ENCODE data around the gene TAF4B.
"Not testable (repeated sequence)": the region's sequence is repeated elsewhere in the genome, so short reads cannot be mapped to it uniquely, and the experiment has no call there.

The TAF4B gene, protein sequence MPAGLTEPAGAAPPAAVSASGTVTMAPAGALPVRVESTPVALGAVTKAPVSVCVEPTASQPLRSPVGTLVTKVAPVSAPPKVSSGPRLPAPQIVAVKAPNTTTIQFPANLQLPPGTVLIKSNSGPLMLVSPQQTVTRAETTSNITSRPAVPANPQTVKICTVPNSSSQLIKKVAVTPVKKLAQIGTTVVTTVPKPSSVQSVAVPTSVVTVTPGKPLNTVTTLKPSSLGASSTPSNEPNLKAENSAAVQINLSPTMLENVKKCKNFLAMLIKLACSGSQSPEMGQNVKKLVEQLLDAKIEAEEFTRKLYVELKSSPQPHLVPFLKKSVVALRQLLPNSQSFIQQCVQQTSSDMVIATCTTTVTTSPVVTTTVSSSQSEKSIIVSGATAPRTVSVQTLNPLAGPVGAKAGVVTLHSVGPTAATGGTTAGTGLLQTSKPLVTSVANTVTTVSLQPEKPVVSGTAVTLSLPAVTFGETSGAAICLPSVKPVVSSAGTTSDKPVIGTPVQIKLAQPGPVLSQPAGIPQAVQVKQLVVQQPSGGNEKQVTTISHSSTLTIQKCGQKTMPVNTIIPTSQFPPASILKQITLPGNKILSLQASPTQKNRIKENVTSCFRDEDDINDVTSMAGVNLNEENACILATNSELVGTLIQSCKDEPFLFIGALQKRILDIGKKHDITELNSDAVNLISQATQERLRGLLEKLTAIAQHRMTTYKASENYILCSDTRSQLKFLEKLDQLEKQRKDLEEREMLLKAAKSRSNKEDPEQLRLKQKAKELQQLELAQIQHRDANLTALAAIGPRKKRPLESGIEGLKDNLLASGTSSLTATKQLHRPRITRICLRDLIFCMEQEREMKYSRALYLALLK

DNA sequence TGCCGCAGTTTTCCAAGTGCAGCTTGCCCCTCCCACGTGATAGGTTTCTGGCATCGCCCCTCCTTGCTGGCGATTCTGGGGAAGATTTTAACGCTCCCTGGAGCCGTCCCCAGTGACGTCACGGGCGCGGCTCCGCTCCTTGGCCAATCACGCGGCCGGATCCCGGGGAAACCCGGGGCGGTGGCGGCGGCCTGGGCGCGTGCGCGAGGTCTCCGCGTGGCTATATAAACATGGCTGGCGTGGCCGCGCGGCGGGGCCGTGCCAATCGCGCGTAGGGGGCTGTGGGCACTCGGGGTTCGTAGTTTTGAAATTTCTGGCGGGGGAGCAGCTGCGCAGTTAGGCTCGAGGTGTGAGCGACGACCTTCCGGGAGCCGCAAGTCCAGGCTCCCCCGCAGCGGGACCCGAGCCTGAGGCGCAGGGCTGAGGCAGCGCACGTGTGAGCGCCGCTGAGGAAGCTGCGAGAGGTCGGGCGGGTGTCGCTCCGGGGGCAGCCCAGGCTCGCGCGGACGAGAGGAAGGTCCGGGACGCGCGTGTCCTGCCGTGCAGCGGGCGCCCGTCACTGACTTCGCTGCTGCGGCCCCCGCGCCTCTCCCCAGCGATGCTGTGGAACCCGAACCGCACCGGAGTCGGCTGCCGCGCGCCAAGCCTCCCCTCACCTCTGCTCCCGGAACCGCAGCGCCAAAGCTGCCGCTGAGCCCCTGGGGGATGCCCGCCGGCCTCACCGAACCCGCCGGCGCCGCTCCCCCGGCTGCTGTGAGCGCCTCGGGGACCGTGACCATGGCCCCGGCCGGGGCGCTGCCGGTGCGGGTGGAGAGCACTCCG lies at the start of gene TAF4B:
Gene TAF4B, plus strand, starts transcription at position 217 of the 822 bp plus-strand sequence. Its CDS starts 489 bp downstream, at position 706.
- peak; percentile 94 for DNase-seq

DNA sequence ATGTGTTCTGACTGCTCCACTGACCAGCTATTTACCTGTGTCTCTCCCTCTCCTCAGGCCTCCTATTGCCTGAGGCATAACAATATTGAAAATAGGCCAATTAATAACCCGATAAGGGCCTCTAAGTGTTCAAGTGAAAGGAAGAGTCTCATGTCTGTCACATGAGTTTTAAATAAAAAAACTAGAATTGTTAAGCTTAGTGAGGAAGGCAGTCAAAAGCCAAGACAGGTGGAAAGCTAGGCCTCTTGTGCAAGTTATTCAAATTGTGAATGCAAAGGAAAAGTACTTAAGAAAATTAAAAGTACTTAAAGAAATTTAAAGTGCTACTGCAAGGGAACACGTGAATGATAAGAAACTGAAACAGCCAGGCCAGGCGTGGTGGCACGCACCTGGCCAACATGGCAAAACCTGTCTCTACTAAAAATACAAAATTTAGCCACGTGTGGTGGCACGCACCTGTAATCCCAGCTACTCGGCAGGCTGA lies 44.9 kb upstream of the TAF4B start:
- no peak for DNase-seq

DNA sequence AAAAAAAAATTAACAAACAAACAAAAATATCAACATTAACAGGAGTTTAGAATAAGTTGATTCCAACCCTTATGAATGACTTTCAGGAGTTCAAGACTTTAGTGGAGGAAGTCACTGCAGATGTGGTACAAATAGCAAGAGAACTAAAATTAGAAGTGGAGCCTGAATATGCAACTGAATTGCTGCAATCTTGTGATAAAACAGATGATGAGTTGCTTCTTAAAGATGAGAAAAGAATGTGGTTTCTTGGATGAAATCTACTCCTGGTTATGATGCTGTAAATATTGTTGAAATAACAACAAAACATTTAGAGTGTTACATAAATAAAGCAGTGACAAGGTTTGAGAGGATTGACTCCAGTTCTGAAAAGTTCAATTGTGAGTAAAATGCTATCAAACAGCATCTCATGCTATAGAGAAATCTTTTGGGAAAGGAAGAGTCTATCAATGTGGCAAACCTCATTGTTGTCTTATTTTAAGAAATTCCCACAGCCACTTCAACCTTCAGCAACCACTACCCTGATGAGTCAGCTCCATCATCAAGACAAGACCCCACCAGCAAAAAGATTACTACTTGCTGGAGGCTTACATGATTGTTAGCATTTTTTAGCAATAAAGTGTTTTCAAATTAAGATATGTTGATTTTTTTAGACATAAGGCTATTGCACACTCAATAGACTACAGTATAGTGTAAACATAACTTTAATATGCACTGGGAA lies 42.7 kb upstream of the TAF4B start:
- no peak for DNase-seq

DNA sequence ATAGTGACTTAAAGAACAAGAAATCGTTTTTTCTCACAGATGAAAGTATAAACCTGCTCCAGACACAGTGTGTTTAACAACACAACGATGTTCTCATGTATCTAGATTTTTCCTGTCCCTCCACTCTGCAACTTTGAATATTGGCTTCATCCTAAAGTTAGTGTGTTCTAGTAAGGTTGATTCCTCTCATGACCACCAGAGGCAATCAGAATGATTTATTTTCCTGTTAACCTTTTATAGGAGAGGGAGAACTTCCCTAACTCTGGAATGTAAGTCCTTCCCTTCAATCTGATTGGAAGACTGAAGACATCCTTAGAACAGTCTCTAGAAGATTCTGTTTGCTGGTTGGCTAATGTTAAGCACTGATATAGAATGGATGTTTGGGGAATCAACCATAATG lies 41.0 kb upstream of the TAF4B start:
- DNase-seq = no peak

DNA sequence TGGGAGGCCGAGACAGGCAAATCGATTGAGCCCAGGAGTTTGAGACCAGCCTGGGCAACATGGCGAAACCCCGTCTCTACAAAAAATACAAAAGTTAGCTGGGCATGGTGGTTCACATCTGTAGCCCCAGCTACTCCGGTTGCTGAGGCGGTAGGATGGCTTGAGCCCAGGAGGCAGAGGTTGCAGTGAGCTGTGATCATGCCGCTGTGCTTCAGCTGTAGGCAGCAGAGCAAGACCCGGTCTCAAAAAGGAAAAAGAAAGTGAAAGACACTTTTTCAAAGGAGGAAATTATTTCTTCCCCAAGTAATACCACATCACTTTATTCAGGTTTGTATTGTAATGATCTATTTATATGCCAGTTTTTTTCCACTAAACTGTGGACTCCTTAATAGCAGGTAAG lies 35.7 kb upstream of the TAF4B start:
- DNase-seq = no peak

DNA sequence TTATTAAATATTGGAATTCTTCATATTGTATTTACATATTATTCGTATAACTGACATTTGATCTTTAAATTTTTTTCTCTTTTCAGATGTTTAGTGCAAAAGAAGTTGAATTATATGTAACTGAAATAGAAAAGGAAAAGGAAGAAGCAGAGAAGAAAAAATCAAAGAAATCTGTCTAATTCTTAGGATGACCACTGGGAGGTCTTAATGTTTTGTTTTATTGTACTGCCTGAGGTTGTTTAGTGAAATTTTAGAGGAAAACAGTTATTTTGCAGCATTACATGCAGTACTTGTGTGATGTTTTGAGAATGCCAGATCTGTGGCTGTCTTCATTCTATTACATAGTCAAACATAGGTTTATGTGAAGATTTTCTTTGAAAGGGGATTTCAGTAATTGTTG lies 34.0 kb upstream of the TAF4B start:
- peak; percentile 7 for DNase-seq

DNA sequence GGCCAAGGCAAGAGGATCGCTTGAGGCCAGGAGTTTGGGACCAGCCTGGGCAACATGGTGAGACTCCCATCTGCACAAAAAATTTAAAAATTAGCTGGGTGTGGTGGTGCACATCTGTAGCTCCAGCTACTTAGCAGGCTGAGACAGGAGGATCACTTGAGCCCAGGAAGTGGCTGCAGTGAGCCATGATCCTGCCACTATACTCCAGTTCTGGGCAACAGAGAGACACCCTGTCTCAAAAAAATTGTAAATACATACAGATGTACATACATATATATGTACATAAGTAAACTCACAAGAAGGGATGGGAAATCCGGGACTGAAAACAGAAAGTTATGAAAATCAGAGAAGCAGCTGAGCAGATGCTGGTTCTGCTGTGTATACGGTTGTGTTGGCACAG lies 29.6 kb upstream of the TAF4B start:
- DNase-seq = no peak

DNA sequence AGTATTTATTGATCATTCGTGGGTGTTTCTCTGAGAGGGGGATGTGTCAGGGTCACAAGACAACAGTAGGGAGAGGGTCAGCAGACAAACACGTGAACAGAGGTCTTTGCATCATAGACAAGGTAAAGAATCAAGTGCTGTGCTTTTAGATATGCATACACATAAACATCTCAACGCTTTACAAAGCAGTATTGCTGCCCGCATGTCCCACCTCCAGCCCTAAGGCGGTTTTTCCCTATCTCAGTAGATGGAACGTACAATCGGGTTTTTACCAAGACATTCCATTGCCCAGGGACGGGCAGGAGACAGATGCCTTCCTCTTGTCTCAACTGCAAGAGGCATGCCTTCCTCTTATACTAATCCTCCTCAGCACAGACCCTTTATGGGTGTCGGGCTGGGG lies 24.2 kb upstream of the TAF4B start:
- not testable (repeated sequence) for DNase-seq

DNA sequence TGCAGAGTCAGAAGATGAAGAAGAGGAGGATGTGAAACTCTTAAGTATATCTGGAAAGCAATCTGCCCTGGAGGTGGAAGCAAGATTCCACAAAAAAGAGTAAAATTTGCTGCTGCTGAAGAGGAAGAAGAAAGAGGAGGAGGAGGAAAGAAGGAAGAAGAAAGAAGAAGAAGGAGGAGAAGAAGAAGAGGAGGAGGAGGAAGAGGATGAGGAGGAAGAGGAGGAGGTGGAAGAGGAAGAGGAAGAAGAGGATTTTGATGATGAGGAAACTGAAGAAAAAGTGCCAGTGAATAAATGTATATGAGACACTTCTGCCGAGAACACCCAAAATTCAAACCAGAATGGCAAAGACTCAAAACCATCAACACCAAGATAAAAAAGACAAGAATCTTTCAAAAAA lies 20.9 kb upstream of the TAF4B start:
- no peak for DNase-seq

DNA sequence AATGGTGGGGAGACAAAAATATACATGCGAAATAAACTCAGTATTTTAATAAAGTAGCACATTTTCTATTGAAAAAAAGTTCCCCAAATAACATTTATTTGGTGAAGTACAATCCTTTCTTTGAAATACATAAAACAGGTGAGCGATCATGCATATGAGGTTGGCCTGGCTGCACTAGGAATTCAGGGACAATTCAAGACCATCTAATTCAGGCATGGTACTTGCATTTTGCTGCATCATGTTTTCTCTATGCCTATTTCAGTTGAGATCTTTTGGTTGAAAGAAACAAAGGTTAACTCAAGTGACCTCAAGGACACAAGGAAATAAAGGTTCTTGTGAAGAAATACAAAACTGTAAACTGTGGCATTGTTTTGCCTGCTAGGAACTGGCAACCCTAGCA lies 19.8 kb upstream of the TAF4B start:
- DNase-seq = no peak

DNA sequence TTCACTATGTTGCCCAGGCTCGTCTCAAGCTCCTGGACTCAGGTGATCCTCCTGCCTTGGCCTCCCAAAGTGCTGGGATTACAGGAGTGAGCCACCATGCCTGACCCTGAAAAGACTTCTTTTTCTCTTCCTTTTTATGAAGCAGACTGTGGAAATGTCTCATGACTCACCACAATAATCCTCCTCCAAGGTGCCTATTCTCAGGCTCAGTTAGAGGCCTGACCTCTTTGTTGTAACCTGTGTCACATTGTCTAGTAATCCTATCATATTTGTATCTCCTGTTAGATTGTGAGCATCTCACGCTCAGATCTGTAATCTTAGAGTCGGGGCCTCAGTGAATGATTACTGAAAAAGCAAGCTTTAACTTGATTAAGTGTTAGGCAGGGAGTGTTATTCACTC lies 18.3 kb upstream of the TAF4B start:
- DNase-seq = no peak

DNA sequence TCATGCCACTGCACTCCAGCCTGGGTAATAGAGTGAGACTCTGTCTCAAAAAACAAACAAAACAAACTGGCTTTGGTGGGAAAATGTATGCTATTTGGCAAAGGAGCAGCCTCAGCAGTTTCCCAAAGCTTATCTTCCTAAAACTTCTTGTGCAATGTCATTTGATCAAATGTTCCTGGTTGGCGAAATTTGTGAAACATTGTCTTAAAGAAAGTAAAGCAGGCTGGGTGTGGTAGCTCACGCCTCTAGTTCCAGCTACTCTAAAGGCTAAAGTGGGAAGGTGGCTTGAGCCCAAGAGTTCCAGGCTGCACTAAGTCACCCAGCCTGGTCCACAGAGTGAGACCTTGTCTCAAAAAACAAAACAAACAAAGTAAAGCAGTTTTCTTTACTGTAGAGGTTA lies 17.3 kb upstream of the TAF4B start:
- peak; percentile 51 for DNase-seq

DNA sequence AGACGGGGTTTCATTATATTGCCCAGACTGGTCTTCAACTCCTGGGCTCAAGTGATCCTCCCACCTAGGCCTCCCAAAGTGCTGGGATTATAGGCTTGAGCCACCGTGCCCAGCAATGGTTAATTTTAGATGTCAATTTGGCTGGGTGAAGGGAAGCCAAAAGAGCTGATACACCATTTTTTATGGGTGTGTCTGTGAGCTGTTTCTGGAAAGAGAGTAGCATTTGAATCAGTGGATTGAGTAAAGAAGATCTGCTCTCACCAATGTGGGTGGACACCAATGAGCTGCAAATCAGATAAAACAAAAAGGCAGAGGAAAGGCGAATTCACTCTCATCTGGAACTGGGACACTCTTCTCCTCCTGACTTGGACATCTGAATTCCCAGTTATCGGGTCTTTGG lies 16.1 kb upstream of the TAF4B start:
- no peak for DNase-seq

DNA sequence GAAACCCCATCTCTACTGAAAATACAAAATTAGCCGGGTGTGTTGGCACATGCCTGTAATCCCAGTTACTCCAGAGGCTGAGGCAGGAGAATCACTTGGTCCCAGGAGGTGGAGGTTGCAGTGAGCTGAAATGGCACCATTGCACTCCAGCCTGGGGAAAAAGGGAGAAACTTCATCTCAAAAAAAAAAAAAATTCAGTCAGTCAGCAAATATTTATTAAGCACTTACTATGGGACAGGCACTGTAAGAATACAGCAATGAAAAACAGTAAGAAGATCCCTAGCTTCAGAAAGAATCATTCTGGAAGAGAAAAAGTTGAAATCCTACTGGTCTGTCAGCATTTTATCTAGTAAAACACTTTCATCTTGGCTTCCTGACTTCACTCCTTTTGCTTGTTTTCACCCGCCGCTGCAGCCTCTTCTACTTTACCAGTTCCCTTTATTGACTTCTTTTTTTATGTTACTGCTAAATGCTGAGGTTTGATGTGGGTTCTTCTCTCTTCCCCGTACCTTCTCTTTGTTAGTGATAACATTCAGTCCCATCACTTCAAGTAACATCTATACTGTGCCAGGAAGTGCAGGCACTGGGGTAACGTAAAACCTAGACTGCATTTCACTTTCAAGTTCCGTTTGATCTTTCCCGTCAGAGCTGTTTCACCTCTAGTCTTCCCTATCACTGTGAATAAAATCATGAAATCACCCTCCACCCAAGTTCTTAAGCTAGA lies 10.8 kb upstream of the TAF4B start:
- DNase-seq = no peak

DNA sequence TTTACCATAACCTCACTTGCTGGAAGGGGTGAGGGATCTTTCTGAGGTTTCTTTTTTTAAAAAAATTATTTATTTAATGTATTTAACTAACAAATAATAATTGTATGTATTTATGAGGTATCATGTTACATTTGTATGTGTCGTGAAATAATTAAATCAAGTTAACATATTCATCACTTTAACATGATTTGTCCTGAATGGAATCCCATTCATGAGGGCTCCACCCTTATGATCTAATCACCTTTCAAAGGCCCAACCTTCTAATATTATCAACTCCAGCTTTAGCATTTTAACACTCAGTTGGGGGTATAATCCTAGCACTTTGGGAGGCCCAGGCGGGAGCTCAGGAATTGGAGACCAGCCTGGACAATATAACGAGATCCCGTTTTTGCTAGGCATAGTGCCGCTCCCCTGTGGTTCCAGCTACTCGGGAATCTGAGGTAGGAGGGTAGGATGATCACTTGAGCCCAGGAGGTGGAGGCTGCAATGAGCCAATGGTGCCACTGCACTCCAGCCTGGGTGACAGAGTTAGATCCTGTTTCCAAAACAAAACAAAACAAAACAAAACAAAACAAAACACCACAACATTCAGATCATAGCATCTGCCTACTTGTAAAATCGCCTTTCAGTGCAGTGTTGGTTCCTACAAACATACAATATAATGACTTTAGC lies 1.1 kb upstream of the TAF4B start:
- no peak for DNase-seq

DNA sequence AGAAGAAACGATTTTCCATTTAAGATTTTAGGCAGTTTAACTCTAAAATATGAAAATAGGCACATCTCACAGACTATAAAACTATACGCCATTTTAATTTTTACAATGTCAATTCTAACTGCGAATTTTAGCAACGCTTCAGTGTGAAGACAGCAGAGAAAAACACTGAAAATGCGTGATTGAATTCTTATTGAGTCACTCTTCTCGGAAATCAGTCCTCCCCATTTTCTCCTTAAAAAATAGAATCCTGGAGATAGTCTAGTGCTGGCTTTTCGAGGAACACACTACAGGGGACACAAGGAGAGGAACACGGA lies 373 bp upstream of the TAF4B start:
- no peak for DNase-seq

DNA sequence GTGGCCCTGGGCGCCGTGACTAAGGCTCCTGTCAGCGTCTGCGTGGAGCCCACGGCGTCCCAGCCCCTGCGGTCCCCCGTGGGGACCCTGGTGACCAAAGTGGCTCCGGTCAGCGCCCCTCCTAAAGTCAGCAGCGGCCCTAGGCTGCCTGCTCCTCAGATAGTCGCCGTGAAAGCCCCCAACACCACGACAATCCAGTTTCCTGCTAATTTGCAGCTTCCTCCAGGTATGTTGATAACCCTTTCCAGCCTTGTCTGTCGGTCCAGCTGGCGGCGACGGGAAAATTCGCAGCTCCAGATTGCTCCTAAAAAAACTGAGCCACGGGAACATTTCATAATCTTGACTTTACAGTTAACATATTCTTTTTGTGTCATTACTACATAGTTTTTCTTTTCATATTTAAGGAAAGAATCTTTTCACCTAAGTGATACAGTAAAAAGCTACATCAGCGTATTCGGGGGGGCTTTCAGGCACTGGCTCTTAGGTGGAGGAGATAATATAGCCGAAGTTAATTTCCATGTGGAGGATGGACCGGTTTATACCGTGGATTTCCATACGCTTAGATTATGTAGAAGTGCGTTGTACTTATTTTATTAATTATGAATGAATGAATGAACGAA lies 916 bp downstream of the TAF4B start:
- peak; percentile 47 for DNase-seq

DNA sequence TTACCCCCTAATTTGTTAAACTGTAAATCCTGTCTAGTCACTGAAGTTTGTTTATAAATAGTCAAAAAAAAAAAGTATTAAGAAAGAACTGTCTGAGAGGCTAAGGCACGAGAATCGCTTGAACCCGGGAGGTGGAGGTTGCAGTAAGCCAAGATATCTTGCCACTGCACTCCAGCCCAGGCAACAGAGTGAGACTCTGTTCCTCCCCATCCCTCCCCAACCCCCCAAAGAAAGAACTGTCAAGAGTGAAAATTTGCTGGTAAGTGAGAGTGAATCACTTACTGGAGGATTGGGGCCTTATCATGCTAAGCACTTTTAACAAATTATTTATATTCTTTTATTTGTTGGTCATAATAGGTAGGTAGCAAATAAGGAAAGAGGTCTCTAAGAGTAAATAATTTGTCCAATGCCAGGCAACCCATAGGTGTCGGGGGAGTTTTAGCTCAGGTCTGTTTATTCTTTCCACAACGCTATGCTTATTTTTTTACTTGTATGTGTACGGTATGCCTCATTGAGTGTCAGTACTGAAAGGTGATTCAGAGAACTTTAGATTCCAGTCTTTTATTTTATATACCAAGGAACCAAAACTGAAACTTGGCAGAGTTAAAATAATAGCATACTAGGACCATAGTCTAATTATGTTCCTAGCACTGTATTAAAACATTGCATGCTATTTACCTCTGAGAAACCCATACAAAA lies 2.5 kb downstream of the TAF4B start:
- peak; percentile 42 for DNase-seq

DNA sequence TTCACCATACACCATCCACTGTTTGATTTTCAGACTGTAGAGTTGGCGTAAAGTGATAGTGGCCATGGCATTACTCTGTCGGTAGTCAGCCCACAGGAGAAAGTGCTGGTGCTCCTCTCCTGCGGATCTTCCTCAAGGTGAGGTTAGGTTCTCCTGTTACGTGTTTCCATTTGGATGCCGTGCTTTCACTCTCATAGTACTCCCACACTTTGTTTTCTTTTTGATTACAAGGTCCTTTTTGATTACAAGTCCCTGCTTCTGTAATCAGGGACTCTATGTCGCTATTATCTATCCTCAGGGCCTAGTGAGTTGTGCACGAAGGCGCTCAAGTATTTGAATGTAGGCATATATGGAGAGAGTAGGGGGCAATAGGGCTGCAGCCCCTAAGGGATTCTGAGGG lies 4.3 kb downstream of the TAF4B start:
- no peak for DNase-seq

DNA sequence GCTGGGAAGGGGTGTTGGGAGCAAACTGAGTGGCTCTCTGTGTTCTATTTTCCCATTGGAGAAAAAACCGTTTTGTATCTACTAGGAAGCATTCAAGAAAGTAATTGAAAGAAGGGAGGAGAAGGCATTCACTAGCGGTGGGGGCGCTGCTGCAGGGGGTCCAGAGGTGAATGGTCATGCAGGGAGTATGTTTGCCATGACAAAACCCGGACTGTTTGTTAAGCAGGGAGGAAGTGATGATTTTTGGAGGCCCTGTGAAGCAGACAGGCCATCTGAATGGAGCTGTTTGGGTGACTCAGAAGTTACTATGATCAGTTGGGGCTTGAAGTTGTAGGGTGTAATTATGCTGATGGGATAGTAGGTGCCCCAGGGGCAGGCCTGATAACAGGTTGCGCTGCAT lies 7.0 kb downstream of the TAF4B start:
- no peak for DNase-seq

All from hematopoietic multipotent progenitor cell treated with erythropoietin and hydrocortisone succinate and interleukin-3 and kit ligand, for 6 days (in vitro differentiated cells).